HFFc6 (cell line): ENCODE data around the gene P2RY8. TPM values are rescaled to one million over a fixed set of nuclear protein-coding genes. Genes with fewer than 3 reads are reported as not detected.

Source experiments
- DNase-seq: peaks from one replicate; pipeline ENCODE4 v3.0.0-alpha.2; 2018
- H3K27ac Mint-ChIP-seq: 2 replicates; pipeline ENCODE4 v1.8.0; 2020; ENCODE audit warnings: mild to moderate bottlenecking, mixed read lengths
- H3K27me3 Mint-ChIP-seq: 2 replicates; pipeline ENCODE4 v1.8.0; 2021; ENCODE audit warnings: mild to moderate bottlenecking, moderate library complexity, mixed read lengths; ENCODE audit not compliant: insufficient read depth
- H3K36me3 Mint-ChIP-seq: 2 replicates; pipeline ENCODE4 v1.8.0; 2021; ENCODE audit warnings: low read depth, mixed read lengths
- H3K4me1 Mint-ChIP-seq: 2 replicates; pipeline ENCODE4 v1.8.0; 2020; ENCODE audit warnings: low read depth, mixed read lengths
- H3K4me3 Mint-ChIP-seq: 2 replicates; pipeline ENCODE4 v1.8.0; 2020; ENCODE audit warnings: mild to moderate bottlenecking, moderate library complexity, mixed read lengths
- H3K9me3 Mint-ChIP-seq: 2 replicates; pipeline ENCODE4 v1.8.0; 2020; ENCODE audit warnings: mild to moderate bottlenecking, mixed read lengths
- total RNA-seq, 6 experiments: library from RNA; stranded (reverse); fragmentation: NEBNext Ultra II Directional; extraction: Animal tissue kit (Norgen Biotek cat#: 25700); gene quantifications; 2 replicates in 1 of 6; 3 replicates in 5 of 6; pipeline ENCODE4 v1.2.3, GENCODE V29; 2021
- TF ChIP-seq, protein P1 (sequence below): fragments of 200-600 bp; sonication (generic); IDR thresholded peaks from 2 replicates; pipeline ENCODE4 v1.5.0; 2021; ENCODE audit warnings: antibody characterized with exemption, mild to moderate bottlenecking

Gene P2RY8
- total RNA-seq, 6 experiments from 2014 or later, result not detected

DNA sequence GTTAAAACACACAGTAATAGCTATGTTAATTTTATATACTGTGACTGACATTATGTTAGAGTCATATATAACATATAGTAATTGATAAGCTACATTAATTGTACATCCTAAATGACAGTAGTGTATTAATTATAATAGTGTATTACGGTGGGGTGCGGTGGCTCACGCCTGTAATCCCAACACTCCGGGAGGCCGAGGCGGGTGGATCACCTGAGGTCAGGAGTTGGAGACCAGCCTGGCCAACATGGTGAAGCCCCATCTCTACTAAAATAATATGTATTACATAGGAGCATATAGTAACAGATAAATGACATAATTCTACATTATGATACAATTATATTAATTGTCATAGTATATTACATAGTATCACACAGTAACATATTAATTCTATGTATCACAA is 96.5 kb downstream of the P2RY8 start:
- Mint-ChIP-seq H3K36me3 (peaks cover 53% of the 10 kb centered on the region), H3K27me3 (peaks cover 3% of the 10 kb centered on the region; the same call in 1 of the 2 replicates), H3K4me3 (no peak overlapping the region), H3K4me1 (no peaks in the 10 kb centered on the region), H3K9me3 (peaks cover 30% of the 10 kb centered on the region), H3K27ac (no peak overlapping the region)
- TF ChIP-seq, protein P1, sequence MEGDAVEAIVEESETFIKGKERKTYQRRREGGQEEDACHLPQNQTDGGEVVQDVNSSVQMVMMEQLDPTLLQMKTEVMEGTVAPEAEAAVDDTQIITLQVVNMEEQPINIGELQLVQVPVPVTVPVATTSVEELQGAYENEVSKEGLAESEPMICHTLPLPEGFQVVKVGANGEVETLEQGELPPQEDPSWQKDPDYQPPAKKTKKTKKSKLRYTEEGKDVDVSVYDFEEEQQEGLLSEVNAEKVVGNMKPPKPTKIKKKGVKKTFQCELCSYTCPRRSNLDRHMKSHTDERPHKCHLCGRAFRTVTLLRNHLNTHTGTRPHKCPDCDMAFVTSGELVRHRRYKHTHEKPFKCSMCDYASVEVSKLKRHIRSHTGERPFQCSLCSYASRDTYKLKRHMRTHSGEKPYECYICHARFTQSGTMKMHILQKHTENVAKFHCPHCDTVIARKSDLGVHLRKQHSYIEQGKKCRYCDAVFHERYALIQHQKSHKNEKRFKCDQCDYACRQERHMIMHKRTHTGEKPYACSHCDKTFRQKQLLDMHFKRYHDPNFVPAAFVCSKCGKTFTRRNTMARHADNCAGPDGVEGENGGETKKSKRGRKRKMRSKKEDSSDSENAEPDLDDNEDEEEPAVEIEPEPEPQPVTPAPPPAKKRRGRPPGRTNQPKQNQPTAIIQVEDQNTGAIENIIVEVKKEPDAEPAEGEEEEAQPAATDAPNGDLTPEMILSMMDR, result no peak
- DNase-seq, result no peak

- TF ChIP-seq, protein P1, result no peak
- Mint-ChIP-seq H3K27me3 (peaks cover under 1% of the 10 kb centered on the region; the same call in 1 of the 2 replicates), H3K4me1 (no peaks in the 10 kb centered on the region), H3K4me3 (no peak overlapping the region), H3K9me3 (no peaks in the 10 kb centered on the region; the same call in 1 of the 2 replicates), H3K36me3 (peaks cover 27% of the 10 kb centered on the region), H3K27ac (no peak overlapping the region)
- no peak for DNase-seq
These were observed 101.6 kb downstream of the P2RY8 start for GRCh38 chrX:1435241-1435895.

- peaks cover 2% of the 10 kb centered on the region; the same call in 1 of the 2 replicates for H3K27me3 Mint-ChIP-seq
- DNase-seq, result no peak
- no peaks in the 10 kb centered on the region for H3K4me1 Mint-ChIP-seq
- no peak overlapping the region for H3K27ac Mint-ChIP-seq
- H3K4me3 Mint-ChIP-seq, result no peak overlapping the region
- TF ChIP-seq, protein P1, result no peak
- peaks cover 27% of the 10 kb centered on the region for H3K36me3 Mint-ChIP-seq
- no peaks in the 10 kb centered on the region; the same call in 1 of the 2 replicates for H3K9me3 Mint-ChIP-seq
These were observed 102.1 kb downstream of the P2RY8 start for GRCh38 chrX:1434871-1435240.

DNA sequence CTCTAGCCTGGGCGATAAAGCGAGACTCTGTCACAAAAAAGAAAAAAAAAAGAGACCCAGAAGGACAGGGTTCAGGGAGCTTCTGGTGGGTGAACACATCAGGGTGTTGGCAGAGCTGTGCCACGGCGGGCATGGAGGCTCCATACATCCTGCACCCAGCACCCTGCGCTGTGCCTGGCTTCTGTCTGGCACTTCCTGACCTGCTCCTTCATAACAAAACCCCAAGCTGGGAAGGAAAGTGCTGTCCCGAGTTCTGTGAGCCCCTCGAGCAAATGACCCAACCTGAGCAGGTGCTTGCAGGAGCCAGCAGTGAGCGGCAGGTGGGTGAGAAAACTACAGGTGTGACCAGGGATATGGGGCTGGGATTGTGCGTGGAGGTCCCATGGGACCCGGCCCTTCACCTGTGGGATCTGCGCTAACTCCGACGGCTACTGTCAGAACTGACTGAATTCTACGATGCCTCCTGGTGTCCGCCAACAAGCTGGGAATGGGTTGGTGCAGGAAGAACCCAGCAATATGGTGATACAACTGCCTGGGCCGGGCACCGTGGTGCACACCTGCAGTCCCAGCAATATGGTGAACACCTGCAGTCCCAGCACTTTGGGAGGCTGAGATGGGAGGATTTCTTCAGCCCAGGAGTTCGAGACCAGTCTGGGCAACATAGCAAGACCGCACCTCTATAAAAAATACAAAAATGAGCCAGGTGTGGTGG is 103.2 kb downstream of the P2RY8 start:
- Mint-ChIP-seq H3K36me3 (peaks cover 24% of the 10 kb centered on the region), H3K27ac (no peak overlapping the region), H3K4me1 (no peaks in the 10 kb centered on the region), H3K27me3 (peaks cover 2% of the 10 kb centered on the region; the same call in 1 of the 2 replicates), H3K9me3 (no peaks in the 10 kb centered on the region; the same call in 1 of the 2 replicates), H3K4me3 (no peak overlapping the region)
- no peak for DNase-seq
- TF ChIP-seq, protein P1, result no peak

GRCh38 chrX:1430451-1430850 is 106.5 kb downstream of the P2RY8 start:
- Mint-ChIP-seq H3K4me3 (no peak overlapping the region), H3K36me3 (peaks cover 15% of the 10 kb centered on the region), H3K27ac (no peak overlapping the region), H3K4me1 (no peaks in the 10 kb centered on the region), H3K9me3 (no peaks in the 10 kb centered on the region), H3K27me3 (peaks cover 2% of the 10 kb centered on the region)
- DNase-seq, result no peak
- TF ChIP-seq, protein P1, result no peak
